Liver (tissue), 3 donors: ENCODE measurements around the gene EXOC6.

Source experiments
- EGR1 ChIP-seq, 2 donors: IDR thresholded peaks; 2 replicates each; pipeline ENCODE4 v1.6.1; 2016 to 2018; ENCODE audit warnings: antibody characterized with exemption in 2 of 2, low read depth in 2 of 2
- FOXA1 ChIP-seq: IDR thresholded peaks from 2 replicates; pipeline ENCODE4 v1.6.1; 2016; ENCODE audit warnings: antibody characterized with exemption
- GABPA ChIP-seq, 2 donors: IDR thresholded peaks in 1 of 2; conservative IDR thresholded peaks in 1 of 2; 2 replicates each; pipeline ENCODE4 v1.6.1; 2016; ENCODE audit warnings: antibody characterized with exemption in 2 of 2, mild to moderate bottlenecking in 1 of 2, moderate library complexity in 1 of 2
- HNF4G ChIP-seq: IDR thresholded peaks from 2 replicates; pipeline ENCODE4 v1.6.1; 2016; ENCODE audit warnings: antibody characterized with exemption
- JUND ChIP-seq, 2 donors: IDR thresholded peaks; 2 replicates each; pipeline ENCODE4 v1.6.1; 2016; ENCODE audit warnings: antibody characterized with exemption in 2 of 2
- RAD21 ChIP-seq, 2 donors: IDR thresholded peaks; 2 replicates each; pipeline ENCODE4 v1.6.1; 2016; ENCODE audit warnings: antibody characterized with exemption in 2 of 2, mild to moderate bottlenecking in 2 of 2
- RXRA ChIP-seq, 2 donors: IDR thresholded peaks; 2 replicates each; pipeline ENCODE4 v1.6.1; 2017 to 2018; ENCODE audit warnings: antibody characterized with exemption in 2 of 2, mild to moderate bottlenecking in 1 of 2
- SP1 ChIP-seq: IDR thresholded peaks from 2 replicates; pipeline ENCODE4 v1.6.1; 2018; ENCODE audit warnings: antibody characterized with exemption, mild to moderate bottlenecking
- TAF1 ChIP-seq: conservative IDR thresholded peaks from 2 replicates; pipeline ENCODE4 v1.6.1; 2016; ENCODE audit warnings: antibody characterized with exemption, mild to moderate bottlenecking
- TF ChIP-seq, protein P1 (sequence below): fragments of 150-350 bp; IDR thresholded peaks from 2 replicates; pipeline ENCODE4 v1.5.1; 2017; ENCODE audit warnings: improper control_type of control experiment, low read depth, low read length; ENCODE audit not compliant: missing input control
- TF ChIP-seq, protein P2 (sequence below): IDR thresholded peaks from 2 replicates; pipeline ENCODE4 v1.6.1; 2016; ENCODE audit warnings: antibody characterized with exemption
- TF ChIP-seq, protein P3 (sequence below): IDR thresholded peaks from 2 replicates; pipeline ENCODE4 v1.6.1; 2016; ENCODE audit warnings: antibody characterized with exemption
- TF ChIP-seq, protein P4 (sequence below): IDR thresholded peaks from 2 replicates; pipeline ENCODE4 v1.6.1; 2016; ENCODE audit warnings: antibody characterized with exemption, mild to moderate bottlenecking
- TF ChIP-seq, protein P5 (sequence below): IDR thresholded peaks from 2 replicates; pipeline ENCODE4 v1.6.1; 2016; ENCODE audit warnings: antibody characterized with exemption
- donor health status: healthy.
- donor health status: healthy.

DNA sequence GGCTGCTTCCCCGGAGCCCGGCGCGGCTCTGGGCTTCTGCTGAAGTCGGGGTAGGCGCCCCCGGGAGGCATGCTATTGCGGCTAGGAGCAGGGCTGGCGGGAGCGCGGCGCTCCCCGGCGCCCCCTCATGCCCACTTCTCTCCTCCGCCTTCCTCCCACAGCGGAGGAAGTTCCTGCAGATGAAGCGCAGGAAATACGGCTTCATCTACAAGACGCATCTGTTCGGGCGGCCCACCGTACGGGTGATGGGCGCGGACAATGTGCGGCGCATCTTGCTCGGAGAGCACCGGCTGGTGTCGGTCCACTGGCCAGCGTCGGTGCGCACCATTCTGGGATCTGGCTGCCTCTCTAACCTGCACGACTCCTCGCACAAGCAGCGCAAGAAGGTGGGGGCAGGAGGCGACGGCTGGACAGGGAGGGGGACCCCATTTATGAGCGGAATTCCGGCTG lies 225.9 kb downstream of the EXOC6 start:
- TF ChIP-seq, protein P1, sequence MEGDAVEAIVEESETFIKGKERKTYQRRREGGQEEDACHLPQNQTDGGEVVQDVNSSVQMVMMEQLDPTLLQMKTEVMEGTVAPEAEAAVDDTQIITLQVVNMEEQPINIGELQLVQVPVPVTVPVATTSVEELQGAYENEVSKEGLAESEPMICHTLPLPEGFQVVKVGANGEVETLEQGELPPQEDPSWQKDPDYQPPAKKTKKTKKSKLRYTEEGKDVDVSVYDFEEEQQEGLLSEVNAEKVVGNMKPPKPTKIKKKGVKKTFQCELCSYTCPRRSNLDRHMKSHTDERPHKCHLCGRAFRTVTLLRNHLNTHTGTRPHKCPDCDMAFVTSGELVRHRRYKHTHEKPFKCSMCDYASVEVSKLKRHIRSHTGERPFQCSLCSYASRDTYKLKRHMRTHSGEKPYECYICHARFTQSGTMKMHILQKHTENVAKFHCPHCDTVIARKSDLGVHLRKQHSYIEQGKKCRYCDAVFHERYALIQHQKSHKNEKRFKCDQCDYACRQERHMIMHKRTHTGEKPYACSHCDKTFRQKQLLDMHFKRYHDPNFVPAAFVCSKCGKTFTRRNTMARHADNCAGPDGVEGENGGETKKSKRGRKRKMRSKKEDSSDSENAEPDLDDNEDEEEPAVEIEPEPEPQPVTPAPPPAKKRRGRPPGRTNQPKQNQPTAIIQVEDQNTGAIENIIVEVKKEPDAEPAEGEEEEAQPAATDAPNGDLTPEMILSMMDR = no peak
- TF ChIP-seq, protein P2, sequence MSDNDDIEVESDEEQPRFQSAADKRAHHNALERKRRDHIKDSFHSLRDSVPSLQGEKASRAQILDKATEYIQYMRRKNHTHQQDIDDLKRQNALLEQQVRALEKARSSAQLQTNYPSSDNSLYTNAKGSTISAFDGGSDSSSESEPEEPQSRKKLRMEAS = no peak
- TF ChIP-seq, protein P3, sequence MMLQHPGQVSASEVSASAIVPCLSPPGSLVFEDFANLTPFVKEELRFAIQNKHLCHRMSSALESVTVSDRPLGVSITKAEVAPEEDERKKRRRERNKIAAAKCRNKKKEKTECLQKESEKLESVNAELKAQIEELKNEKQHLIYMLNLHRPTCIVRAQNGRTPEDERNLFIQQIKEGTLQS = no peak
- TF ChIP-seq, protein P4, sequence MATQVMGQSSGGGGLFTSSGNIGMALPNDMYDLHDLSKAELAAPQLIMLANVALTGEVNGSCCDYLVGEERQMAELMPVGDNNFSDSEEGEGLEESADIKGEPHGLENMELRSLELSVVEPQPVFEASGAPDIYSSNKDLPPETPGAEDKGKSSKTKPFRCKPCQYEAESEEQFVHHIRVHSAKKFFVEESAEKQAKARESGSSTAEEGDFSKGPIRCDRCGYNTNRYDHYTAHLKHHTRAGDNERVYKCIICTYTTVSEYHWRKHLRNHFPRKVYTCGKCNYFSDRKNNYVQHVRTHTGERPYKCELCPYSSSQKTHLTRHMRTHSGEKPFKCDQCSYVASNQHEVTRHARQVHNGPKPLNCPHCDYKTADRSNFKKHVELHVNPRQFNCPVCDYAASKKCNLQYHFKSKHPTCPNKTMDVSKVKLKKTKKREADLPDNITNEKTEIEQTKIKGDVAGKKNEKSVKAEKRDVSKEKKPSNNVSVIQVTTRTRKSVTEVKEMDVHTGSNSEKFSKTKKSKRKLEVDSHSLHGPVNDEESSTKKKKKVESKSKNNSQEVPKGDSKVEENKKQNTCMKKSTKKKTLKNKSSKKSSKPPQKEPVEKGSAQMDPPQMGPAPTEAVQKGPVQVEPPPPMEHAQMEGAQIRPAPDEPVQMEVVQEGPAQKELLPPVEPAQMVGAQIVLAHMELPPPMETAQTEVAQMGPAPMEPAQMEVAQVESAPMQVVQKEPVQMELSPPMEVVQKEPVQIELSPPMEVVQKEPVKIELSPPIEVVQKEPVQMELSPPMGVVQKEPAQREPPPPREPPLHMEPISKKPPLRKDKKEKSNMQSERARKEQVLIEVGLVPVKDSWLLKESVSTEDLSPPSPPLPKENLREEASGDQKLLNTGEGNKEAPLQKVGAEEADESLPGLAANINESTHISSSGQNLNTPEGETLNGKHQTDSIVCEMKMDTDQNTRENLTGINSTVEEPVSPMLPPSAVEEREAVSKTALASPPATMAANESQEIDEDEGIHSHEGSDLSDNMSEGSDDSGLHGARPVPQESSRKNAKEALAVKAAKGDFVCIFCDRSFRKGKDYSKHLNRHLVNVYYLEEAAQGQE = no peak
- TF ChIP-seq SP1 (no peak), GABPA (IDR thresholded peaks at IDR 0.05 in 1 of 2, conservative IDR thresholded peaks at IDR 0.05 in 1 of 2) (no peak), FOXA1 (no peak), TAF1 (no peak), RXRA (IDR thresholded peaks at IDR 0.05) (no peak), EGR1 (IDR thresholded peaks at IDR 0.05; ENCODE audit: low read depth in 2 of 2) (no peak), RAD21 (IDR thresholded peaks at IDR 0.05) (no peak), HNF4G (no peak), JUND (IDR thresholded peaks at IDR 0.05) (no peak)
- TF ChIP-seq, protein P5, sequence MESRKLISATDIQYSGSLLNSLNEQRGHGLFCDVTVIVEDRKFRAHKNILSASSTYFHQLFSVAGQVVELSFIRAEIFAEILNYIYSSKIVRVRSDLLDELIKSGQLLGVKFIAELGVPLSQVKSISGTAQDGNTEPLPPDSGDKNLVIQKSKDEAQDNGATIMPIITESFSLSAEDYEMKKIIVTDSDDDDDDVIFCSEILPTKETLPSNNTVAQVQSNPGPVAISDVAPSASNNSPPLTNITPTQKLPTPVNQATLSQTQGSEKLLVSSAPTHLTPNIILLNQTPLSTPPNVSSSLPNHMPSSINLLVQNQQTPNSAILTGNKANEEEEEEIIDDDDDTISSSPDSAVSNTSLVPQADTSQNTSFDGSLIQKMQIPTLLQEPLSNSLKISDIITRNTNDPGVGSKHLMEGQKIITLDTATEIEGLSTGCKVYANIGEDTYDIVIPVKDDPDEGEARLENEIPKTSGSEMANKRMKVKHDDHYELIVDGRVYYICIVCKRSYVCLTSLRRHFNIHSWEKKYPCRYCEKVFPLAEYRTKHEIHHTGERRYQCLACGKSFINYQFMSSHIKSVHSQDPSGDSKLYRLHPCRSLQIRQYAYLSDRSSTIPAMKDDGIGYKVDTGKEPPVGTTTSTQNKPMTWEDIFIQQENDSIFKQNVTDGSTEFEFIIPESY = no peak
